ENCODE results near the gene F2RL2.

GRCh38 chr5:76594107-76594506 is 29.1 kb downstream of the F2RL2 start:
- TF ChIP-seq CTCF (IDR thresholded peaks at IDR 0.05) (no peak), POLR2AphosphoS5 (IDR thresholded peaks at IDR 0.05) (no peak), EP300 (IDR thresholded peaks at IDR 0.05) (no peak)

Measured in esophagus muscularis mucosa (tissue), 4 donors.